CD1c-positive myeloid dendritic cell (primary cell): ENCODE data around the gene GNAO1.
A peak's percentile ranks its signal among the peaks of the same experiment; 100 is the strongest.

Experiments
- DNase-seq: peaks from one replicate; pipeline ENCODE4 v3.0.0-alpha.2; 2016; ENCODE audit errors: extremely low spot score

The GNAO1 gene

GRCh38 chr16:56348168-56349085, 157.1 kb downstream of the GNAO1 start:
- DNase-seq, result no peak

GRCh38 chr16:56349086-56349415, 157.8 kb downstream of the GNAO1 start:
- no peak for DNase-seq

- no peak for DNase-seq
These were observed 158.4 kb downstream of the GNAO1 start for GRCh38 chr16:56349711-56350161.

- DNase-seq, result no peak
These were observed 159.5 kb downstream of the GNAO1 start for GRCh38 chr16:56350491-56351405.

- no peak for DNase-seq
These were observed 160.2 kb downstream of the GNAO1 start for GRCh38 chr16:56351481-56351880.

- no peak for DNase-seq
These were observed 161.2 kb downstream of the GNAO1 start for GRCh38 chr16:56352351-56353053.

GRCh38 chr16:56353054-56353921, 162.0 kb downstream of the GNAO1 start:
- DNase-seq, result no peak

GRCh38 chr16:56354016-56354415, 162.7 kb downstream of the GNAO1 start:
- DNase-seq, result no peak

- DNase-seq, result no peak
These were observed 163.5 kb downstream of the GNAO1 start for GRCh38 chr16:56354746-56355145.

- DNase-seq, result no peak
These were observed 163.9 kb downstream of the GNAO1 start for GRCh38 chr16:56355221-56355620.

GRCh38 chr16:56355786-56356275, 164.5 kb downstream of the GNAO1 start:
- no peak for DNase-seq

GRCh38 chr16:56356276-56357240, 165.3 kb downstream of the GNAO1 start:
- DNase-seq, result peak; percentile 73

GRCh38 chr16:56357241-56357764, 166.0 kb downstream of the GNAO1 start:
- DNase-seq, result no peak

- no peak for DNase-seq
These were observed 166.6 kb downstream of the GNAO1 start for GRCh38 chr16:56357765-56358322.

GRCh38 chr16:56360117-56361008, 169.1 kb downstream of the GNAO1 start:
- DNase-seq, result no peak

GRCh38 chr16:56362057-56362655, 170.9 kb downstream of the GNAO1 start:
- no peak for DNase-seq

- no peak for DNase-seq
These were observed 171.4 kb downstream of the GNAO1 start for GRCh38 chr16:56362706-56363105.
